Measurements from ENCODE around the gene C20orf173.
A peak's percentile ranks its signal among the peaks of the same experiment; 100 is the strongest.
"Not testable (repeated sequence)": the region's sequence is repeated elsewhere in the genome, so short reads cannot be mapped to it uniquely, and the experiment has no call there.

C20orf173 gene, protein sequence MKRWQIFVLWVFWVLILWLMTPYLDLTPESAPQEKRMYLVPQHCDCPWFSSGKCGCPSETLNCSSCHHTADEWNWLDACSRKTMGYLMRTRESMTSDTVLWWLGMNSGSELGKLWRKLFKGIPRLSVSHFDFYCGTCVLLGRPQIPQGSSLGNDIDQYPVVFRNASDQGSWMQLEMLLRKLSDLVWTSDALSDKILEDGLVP
- total RNA-seq: 0 reads per million in 2 donors

DNA sequence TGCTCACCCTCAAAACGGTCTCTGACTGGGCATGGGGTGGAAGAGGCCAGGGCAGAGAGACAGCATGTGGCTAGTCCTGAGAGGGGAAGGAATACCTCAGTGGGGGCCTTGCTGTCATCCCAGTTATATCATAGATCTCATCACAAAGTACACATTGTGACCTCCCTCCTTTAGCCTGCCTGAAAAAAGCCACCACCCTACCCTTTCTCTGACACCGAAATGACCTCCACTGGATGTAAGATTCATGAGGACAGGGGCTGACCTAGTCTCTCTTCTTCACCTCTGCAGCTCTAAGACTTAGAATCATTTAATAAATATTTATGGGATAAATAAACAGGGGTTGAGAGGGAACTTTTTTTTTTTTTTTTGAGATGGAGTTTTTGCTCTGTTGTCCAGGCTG is at the start of gene C20orf173:
TSS of gene C20orf173 (minus strand) at position 101 of the 400 bp plus-strand sequence. CDS start 279 bp downstream, outside the sequence.
- DNase-seq: no peak

DNA sequence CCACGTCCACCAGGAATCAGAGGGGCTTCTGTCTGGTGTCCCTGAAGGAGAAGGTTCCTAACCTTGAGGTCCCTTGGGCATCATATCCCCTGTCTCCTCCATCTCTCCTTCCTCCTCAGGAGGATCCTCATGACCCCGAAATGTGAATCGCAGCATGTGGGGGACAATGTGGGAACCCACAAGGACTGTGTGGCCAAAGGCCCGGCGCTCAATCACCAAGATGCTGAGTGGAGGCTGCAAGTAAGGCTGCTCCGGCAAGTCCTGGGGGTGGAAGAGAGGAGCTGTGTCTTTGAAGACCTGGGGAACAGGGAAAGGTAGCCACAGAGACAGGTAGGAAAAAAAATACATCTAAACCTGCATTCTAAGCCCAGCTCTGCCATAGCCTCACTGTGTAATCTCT is 49.7 kb upstream of the C20orf173 start:
- no peak for DNase-seq

- DNase-seq: no peak
Observed at GRCh38 chr20:35578469-35578868, 49.0 kb upstream of the C20orf173 start.

DNA sequence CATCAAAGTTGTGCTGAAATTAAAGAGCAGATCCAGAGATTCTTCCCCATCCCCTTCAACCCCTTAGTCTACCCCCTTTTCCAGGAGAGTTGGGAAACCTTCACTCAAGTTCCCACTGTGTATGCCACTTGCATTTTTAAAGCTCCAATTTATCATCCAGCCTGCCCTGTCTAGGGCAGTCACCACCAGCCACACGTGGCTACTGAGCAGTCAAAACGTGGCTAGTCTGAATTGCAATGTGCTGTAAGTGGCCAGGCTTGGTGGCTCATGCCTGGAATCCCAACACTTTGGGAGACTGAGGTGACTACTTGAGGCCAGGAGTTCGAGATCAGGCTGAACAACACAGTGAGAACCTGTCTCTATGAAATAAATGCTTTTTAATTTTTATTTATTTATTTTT is 47.4 kb upstream of the C20orf173 start:
- no peak for DNase-seq

- DNase-seq: no peak
Observed at GRCh38 chr20:35575958-35576357, 46.5 kb upstream of the C20orf173 start.

GRCh38 chr20:35572838-35573237 is 43.4 kb upstream of the C20orf173 start:
- no peak for DNase-seq

GRCh38 chr20:35571555-35571954 is 42.1 kb upstream of the C20orf173 start:
- DNase-seq: no peak

- no peak for DNase-seq
Observed at GRCh38 chr20:35568645-35569044, 39.2 kb upstream of the C20orf173 start.

GRCh38 chr20:35564905-35565304 is 35.5 kb upstream of the C20orf173 start:
- no peak for DNase-seq

GRCh38 chr20:35563834-35564233 is 34.4 kb upstream of the C20orf173 start:
- no peak for DNase-seq

DNA sequence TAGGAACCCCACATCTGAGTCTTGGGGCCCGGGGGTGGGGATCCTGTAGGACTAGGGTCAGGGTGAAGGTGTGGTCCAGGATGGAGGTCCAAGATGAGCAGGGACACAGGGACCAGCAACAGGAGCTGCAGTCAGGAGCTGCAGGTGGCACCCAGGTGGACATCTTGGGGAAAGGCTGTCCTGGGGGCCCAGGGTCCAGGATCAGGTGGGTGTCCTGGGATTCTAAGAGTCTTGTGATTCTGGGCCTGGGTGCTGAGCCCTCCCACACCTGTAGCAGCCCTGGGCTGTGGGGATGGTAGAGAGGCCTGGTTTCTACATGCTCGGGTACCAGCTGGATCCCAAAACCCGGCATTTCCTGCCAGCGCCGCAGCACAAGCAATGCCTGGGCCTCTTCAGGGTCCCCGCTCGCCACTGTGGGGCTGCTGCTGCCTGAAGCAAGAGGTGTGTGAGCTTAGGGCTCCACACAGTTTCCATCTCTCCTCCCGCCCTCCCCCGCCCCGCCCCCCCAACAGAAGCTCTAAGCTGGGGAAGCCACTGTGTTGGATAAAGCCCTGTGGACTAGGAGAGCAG is 33.2 kb upstream of the C20orf173 start:
- DNase-seq: no peak

DNA sequence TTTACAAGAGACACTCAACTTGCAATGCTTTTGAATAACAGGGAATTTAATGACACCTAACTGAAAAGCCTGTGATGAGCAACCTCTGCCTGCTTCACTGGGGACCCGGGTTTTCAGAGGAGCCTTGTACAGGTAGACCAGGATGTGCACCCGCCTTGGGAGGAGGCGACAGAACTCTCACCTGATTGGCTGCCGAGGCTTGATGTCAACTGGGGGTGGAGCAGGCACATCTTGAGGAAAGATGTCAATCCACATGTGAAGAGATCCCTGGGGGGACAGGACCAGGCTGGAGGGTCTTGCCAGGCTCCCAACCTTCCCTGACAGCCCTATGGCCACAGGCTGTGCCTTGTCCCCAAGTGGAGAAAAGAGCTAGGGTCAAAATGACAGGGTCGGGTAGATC is 32.2 kb upstream of the C20orf173 start:
- DNase-seq: no peak

- peak in 1 of 5 experiments; percentile 42 for DNase-seq
Observed at GRCh38 chr20:35561268-35561667, 31.8 kb upstream of the C20orf173 start.

GRCh38 chr20:35560541-35560940 is 31.1 kb upstream of the C20orf173 start:
- no peak for DNase-seq

GRCh38 chr20:35560105-35560511 is 30.7 kb upstream of the C20orf173 start:
- DNase-seq: no peak

DNA sequence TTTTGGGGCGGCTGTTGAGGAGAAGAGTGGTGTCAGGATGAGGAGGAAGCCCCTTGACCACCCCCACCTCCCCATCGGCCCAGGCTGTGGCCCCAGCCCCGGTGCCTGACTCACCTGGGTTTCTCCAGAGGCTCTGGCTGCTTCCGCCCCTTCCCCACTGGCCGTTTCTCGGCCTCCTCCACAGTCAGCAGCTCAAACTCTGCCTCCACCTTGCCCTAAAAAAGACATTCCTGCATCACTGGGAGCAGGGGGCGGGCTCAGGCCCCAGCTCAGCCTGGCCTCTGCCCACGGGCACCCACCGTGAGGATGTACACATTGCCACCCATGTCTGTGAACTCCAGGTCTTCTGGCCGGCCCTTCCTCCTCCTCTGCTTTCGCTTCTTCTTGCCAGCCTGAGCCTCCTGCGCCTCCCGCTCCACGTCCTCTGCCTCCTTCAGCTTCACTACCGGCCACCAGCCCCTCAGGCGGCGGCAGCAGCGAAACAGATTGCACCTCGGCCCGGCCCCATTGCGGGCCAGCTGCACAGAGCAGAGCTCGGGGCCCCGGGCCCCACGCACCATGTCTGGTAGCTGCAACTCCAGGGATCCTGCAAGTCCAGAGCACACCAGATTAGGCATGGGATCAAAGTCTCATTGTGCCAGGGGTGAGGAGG is 29.7 kb upstream of the C20orf173 start:
- DNase-seq: no peak

- DNase-seq: no peak
Observed at GRCh38 chr20:35558451-35558850, 29.0 kb upstream of the C20orf173 start.

- DNase-seq: no peak
Observed at GRCh38 chr20:35556871-35557270, 27.4 kb upstream of the C20orf173 start.

DNA sequence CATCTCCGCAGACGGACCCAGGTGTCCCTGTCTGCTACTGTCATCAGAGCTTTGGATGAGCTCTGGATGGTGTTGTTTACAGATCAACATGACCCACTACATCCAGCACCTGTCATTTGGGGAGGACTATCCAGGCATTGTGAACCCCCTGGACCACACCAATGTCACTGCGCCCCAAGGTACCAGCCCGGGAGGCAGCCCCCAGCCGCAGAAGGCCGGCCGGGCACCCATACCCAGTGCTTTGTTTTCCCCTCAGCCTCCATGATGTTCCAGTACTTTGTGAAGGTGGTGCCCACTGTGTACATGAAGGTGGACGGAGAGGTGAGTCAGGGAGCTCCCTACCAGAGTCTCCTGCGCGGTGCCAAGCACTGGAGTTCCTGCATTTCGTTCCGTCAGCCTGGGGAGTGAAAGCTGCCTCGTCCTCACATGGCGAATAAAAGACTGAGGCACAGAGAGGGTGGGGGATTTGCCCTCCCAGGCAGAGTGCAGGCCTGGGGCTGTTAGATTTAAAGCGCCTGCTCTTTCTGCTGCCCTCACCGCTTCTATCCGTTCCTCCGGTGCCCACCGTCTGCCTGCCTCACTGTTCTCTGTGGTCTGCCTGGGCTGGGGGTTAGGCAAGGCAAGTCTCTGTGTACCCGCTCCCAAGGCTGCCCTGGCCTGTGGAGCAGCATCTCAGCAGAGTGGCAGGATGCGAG is 26.6 kb upstream of the C20orf173 start:
- no peak for DNase-seq

- not testable (repeated sequence) for DNase-seq
Observed at GRCh38 chr20:35555461-35555860, 26.0 kb upstream of the C20orf173 start.

GRCh38 chr20:35552914-35553313 is 23.5 kb upstream of the C20orf173 start:
- no peak for DNase-seq

DNA sequence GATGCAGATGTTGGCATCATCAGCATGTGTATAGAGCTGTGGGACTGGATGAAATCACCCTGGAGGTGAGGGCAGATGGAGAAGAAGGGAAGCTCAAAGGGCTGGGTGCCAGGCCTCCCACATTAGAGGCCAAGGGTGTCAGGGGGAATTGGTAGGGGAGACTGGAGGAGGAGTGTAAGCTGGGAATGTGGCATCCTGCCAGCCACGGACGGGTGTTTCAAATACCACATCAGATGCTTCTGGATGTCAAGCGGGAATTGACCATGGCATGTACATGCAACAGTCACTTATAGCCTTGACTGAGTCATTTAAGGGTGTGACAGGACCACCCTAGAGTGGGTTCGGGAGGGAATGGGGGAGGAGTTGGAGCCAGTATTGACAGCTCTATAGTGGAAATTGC is 22.1 kb upstream of the C20orf173 start:
- DNase-seq: no peak

GRCh38 chr20:35547329-35547728 is 17.9 kb upstream of the C20orf173 start:
- no peak for DNase-seq

DNA sequence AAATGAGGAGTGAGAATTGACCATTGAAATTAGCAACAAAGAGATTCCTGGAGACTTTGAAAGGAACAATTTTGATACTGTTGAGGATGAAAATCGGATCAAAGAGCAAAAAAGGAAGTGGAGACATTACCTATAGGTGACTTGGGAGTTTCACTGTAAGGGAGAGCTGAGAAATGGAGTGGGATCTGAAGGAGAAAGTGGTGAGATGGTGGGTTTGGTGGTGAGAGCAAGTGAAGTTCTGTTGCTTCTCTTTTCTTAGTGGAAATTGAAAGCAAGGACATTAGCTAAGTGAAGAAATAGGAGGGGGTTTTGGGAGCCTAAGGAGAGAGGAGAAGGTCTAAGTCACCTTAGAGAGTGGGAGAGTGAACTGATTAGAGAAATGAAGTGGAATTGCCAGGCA is 16.7 kb upstream of the C20orf173 start:
- no peak for DNase-seq

All from T-helper 2 cell (primary cell).